Inflammatory macrophage (primary cell): ENCODE measurements around the gene RBM38.
A peak's percentile ranks its signal among the peaks of the same experiment; 100 is the strongest.

Experiments used
- DNase-seq, 2 donors: peaks; one replicate each; pipeline ENCODE4 v3.0.0-alpha.2; 2020 to 2022

Gene RBM38

GRCh38 chr20:57404006-57404405 lies 12.8 kb downstream of the RBM38 start:
- no peak for DNase-seq

- no peak for DNase-seq
Observed at GRCh38 chr20:57404419-57405072, 13.3 kb downstream of the RBM38 start.

GRCh38 chr20:57405236-57406016 lies 14.2 kb downstream of the RBM38 start:
- no peak for DNase-seq

GRCh38 chr20:57407541-57407956 lies 16.4 kb downstream of the RBM38 start:
- DNase-seq: no peak

- no peak for DNase-seq
Observed at GRCh38 chr20:57408131-57408530, 16.9 kb downstream of the RBM38 start.

- no peak for DNase-seq
Observed at GRCh38 chr20:57408536-57409233, 17.5 kb downstream of the RBM38 start.

GRCh38 chr20:57409316-57409671 lies 18.1 kb downstream of the RBM38 start:
- DNase-seq: no peak

GRCh38 chr20:57409672-57410397 lies 18.6 kb downstream of the RBM38 start:
- DNase-seq: no peak

- DNase-seq: no peak
Observed at GRCh38 chr20:57410398-57410920, 19.3 kb downstream of the RBM38 start.

- DNase-seq: no peak
Observed at GRCh38 chr20:57410924-57411323, 19.7 kb downstream of the RBM38 start.

GRCh38 chr20:57411406-57412283 lies 20.4 kb downstream of the RBM38 start:
- DNase-seq: no peak

- DNase-seq: no peak
Observed at GRCh38 chr20:57412347-57413029, 21.3 kb downstream of the RBM38 start.

- DNase-seq: no peak
Observed at GRCh38 chr20:57413986-57414385, 22.8 kb downstream of the RBM38 start.

GRCh38 chr20:57414867-57415592 lies 23.8 kb downstream of the RBM38 start:
- DNase-seq: peak in 1 of 2 donors; percentile 37

- DNase-seq: no peak
Observed at GRCh38 chr20:57415771-57416170, 24.6 kb downstream of the RBM38 start.

- no peak for DNase-seq
Observed at GRCh38 chr20:57416296-57417022, 25.3 kb downstream of the RBM38 start.

- no peak for DNase-seq
Observed at GRCh38 chr20:57417051-57417689, 26.0 kb downstream of the RBM38 start.

- DNase-seq: no peak
Observed at GRCh38 chr20:57417830-57418780, 26.9 kb downstream of the RBM38 start.
